Endometrium (tissue), 2 donors: Measurements from ENCODE around the gene MAP3K19.
A peak's percentile ranks its signal among the peaks of the same experiment; 100 is the strongest.
"Not testable (repeated sequence)": the region's sequence is repeated elsewhere in the genome, so short reads cannot be mapped to it uniquely, and the experiment has no call there.

ENCODE experiments used
- FAIRE-seq: peaks from 2 replicates; lab custom pipeline; 2012; peaks lifted over from hg19 to GRCh38; lab: Jason Lieb, UNC
- donor health status: control.
- donor health status: control.

Gene MAP3K19

DNA sequence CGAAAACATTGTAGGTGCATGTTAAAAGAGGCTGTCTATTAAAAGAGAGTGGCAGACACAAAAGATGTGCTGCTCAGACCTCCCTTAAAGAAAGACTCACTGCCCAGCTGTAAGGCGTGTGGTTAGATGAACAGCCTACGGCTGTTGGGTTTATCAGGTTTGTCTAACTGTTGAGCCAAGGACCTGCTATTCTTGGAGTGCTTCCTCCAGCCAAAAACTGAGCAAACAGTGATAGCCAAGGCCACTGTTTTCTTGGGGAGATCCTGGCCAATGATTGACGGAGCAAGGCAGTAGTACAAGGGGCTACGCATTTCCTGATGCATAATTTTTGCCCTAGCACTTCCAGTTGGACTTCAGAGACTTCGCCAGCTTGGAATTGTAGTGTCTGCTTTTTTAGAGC lies 3.4 kb upstream of the MAP3K19 start:
- no peak for FAIRE-seq

DNA sequence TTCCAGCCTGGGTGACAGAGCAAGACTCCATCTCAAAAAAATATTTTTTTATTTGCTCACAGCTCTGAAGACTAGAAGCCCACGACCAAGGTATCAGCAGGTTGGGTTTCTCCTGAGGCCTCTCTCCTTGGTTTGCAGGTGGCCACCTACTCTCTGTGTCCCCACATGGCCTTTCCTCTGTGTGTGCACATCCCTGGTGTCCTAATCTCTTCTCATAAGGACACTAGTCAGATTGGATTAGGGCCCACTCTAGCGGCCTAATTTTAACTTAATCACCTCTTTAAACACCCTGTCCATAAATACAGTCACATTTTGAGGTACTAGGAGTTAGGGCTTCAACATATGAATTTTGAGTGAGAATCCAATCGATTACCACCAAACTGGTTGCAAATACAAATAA lies 2.9 kb upstream of the MAP3K19 start:
- FAIRE-seq: no peak

DNA sequence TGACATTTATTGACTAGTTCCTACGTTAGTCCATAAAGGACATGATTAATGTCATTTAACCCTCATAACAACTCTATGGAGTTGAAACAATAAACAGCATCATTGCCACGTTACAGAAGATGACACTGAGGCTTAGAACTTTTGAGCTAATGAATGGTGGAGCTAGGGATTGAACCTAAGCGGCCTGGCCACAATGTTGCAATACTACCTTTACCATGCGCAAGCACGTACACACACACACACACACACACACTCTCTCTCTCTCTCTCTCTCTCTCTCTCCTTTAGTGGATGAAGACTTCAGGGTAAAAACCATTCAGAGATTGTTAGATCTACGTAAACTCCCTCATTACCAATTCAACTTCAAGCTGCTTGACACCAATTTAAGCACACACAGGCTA lies 875 bp upstream of the MAP3K19 start:
- no peak for FAIRE-seq

DNA sequence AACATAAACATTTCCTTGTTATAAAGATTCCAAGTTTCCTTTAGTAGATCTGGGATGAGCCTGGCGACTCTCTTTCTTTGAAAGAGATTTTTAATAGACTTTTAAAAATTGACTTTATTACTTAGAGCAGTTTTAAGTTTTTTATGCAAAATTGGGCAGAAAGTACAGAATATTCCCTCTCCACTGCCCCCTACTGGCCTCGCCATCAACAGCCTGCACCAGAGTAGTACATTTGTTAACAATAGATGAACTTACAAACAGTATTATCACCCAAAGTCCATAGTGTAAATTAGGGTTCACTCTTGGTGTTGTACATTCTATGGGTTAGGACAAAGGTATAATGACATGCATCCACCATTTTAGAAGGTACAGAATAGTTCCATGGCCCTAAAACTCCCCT lies 3.9 kb downstream of the MAP3K19 start:
- no peak for FAIRE-seq

DNA sequence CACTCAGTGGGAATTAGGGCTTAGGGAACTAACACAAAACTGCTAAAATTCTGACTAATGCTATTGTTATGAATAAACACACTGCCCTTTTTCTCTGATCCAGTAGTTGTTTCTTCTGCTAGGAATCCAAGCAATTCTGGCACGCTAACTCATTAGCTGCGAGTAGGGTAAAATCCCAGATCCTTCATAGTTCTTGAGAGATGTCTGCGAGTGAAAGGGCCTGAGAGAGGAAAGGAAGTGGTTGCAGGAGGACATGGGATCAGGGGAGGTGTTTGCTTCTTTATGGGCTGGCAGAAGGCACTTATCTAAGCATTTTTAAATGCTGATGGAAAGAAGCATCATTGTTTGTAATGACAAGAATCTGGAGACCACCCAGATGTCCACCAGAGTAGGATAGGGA lies 9.4 kb downstream of the MAP3K19 start:
- no peak for FAIRE-seq

DNA sequence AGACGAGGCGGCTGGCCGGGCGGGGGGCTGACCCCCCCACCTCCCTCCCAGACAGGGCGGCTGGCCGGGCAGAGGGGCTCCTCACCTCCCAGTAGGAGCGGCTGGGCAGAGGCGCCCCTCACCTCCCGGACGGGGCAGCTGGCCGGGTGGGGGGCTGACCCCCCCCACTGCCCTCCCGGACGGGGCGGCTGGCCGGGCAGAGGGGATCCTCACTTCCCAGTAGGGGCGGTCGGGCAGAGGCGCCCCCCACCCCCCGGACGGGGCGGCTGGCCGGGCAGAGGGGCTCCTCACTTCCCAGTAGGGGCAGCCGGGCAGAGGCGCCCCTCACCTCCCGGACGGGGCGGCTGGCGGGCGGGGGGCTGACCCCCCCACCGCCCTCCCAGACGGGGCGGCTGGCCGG lies 14.0 kb downstream of the MAP3K19 start:
- FAIRE-seq: not testable (repeated sequence)

DNA sequence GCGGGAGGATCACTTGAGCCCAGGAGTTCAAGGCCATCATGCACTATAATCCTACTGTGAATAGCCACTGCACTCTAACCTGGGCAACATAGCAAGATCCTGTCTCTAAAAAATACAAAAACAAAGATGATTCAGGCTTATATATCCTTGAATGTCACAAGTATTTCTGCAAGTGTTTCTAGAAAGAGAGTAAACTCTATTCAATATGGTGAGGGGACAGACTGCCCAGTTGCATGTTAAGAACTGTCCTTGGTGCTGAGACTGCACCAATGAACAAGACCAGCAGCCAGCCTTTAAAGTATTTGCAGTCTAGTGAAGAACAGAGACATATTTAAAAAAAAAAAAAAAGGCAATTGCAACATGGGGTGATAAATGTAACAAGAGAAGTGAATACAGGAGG lies 16.4 kb downstream of the MAP3K19 start:
- no peak for FAIRE-seq

DNA sequence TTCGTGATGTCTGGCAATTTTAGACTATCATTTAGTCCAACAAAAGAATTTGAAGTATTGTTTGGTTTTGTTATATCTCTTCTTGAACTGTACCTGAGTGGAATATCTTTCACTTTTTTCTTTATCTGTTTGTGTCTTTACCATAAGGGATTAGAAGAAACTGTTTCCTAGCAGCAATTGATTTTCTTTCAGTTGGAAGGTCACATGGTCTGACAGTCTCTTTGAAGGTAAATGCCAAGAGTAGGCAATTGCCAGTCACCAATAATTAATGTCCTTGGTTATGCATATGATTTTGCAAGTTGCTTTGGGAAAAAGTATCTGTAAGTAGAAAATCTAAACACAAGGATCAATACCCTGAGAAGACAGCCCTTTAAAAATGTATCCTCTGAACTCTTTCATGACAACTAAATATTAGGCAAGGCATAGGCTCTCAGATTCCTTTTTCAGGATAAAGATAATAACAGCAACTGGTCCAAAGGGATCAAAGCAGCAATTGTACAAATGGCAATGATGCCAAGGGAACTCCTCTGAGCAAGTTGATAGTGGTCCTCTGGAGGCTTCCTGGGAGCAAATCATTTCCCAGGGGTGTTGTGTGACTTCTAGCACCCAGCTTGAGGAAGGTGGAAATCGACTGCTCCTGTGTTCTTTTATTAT lies 17.6 kb downstream of the MAP3K19 start:
- no peak for FAIRE-seq

DNA sequence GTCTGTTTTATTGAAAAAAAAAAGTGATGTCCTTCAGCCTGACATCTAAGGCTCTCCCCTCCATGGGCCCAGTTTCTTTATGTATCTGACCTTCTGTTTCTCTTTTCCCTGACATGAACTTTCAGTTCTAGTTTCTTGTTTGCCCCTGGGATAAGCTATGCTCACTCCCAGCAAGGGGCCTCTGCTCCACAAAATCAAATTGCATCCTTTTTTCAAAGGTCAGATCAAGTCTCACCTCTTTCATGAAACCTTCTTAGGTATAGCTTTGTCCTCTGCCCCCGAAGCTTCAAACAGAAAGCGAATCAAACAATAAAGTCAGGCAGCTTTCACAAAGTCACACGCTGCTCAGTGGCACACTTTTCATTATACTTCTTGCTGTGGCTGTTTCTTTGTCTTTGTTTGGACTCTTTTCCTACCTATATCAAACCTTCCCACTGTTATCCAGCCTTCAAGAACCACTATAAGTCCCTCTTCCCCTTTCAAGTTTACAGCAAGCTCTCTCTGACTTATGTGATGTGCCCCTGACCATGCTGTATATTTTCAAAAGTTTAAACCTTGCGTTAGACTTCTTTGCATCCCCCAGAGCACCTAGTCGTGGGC lies 23.3 kb downstream of the MAP3K19 start:
- no peak for FAIRE-seq

DNA sequence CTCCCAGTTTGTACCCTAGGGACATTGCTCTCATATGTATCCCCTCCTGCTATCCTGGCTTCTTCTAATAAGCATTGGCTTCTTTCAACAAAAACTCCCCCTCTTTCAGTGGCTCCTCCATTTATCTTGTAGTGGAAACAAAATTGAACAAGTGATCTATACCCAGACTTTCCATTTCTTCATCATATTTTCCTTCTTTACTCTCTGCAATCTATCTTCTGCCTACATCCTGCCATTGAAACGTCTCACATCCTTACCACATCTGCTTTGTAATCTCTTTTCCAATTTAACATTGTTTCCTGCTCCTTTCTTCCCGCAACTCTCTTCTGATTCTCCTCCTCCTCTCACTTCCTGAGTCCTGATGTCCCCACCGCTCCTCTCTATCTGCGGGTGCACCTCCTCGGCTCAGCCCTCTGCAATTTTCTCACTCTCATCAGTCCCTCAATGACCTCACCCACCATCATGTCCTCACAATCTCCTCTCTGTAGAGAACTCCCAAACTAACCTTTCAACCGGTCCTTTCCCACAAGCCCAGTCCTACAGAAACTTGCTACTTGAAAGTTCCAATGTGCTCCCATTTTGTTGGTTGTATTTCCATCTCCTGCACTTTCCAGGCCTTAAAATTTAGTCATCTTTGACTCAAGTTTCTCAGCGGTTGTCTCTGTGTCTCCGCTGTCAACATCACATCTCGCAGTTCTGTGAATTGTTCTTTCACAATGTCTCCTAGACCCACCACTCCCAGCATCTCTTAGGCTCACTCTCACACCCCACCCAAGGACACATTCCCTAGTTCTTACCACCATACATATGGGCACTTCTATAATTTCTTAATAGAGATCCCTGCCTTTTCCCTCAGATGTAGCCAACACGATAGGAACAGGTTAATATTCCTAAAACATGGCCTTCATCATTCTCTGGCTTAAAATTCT lies 24.0 kb downstream of the MAP3K19 start:
- FAIRE-seq: no peak

DNA sequence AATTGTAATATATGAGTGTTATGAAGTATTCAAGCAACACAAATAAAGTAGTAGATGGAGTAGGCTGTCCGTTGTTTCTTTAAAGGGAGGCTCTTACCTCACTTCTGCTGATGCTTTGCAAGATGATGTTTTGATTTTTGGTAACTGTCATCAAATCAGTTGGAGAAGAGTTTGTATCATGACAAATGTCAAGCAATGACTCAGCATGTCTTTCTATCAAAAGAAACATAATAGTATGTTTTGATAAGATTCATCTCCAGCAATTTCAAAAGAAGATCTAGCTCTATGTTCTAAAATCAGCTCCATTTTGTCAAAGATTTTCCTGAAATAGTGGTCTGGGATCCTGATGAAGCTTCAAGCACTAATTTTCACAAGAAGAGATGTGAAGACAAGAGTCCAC lies 25.6 kb downstream of the MAP3K19 start:
- FAIRE-seq: no peak

DNA sequence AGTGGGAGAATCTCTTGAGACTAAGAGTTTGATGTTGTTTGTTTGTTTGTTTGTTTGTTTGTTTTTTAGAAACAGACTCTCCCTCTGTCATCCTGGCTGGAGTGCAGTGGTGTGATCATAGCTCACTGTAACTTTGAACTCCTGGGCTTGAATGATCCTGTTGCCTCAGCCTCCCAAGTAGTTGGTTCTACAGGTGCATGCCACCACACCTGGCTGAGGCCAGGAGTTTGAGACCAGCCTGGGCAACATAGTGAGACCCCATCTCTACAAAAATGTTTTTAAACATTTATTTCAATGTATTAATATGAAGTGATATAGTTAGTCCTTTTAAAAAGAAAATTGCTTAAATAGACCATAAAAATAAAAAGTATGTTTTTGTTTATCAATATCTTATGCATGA lies 35.6 kb downstream of the MAP3K19 start:
- FAIRE-seq: no peak

DNA sequence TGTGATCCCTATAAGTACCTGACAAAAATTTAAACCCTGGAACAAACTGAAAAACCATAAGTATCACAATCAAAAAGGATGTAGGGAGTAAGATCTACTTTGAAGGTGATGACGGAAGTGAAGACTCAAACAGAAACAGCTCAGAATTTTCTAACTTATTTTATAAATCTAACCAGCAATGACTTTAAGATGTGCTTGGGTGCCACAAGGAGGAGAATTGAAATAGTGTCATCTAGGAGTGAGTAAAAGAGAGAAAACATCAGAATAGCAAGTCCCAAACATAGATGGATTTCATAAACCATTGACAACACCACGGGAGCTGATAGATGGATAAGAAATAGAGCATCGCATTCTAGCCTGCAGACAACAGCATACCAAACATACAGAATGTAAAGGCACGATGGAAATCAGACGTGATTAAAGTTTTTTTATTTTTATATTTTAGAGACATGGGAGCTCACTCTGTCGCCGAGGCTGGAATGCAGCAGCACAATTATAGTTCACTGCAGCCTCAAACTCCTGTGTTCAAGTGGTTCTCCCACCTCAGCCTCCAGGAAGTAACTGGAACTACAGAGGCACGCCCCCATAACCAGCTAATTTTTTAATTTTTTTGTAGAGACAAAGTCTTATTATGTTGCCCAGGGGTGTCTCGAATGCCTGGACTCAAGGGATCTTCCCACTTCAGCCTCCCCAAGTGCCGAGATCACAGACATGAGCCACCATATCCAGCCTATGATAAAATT lies 36.9 kb downstream of the MAP3K19 start:
- no peak for FAIRE-seq

DNA sequence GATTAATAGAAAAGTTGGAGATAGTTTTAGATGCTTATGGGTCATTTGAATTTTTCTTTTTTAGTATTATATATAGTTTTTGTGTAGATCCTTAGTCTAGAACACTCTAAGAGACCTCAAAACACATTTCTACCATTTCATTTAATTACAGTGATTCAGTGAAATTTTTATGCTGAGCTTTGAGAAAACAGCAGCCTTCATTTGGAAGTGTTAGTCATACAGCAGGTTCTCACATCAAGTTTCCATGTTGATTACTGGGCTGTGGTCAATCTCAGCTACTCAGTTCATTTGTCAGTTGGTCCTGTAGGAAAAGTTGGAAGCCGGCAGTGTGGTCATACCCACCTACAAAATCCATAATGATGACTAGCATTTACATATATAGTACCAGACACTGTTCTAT lies 37.9 kb downstream of the MAP3K19 start:
- FAIRE-seq: no peak

DNA sequence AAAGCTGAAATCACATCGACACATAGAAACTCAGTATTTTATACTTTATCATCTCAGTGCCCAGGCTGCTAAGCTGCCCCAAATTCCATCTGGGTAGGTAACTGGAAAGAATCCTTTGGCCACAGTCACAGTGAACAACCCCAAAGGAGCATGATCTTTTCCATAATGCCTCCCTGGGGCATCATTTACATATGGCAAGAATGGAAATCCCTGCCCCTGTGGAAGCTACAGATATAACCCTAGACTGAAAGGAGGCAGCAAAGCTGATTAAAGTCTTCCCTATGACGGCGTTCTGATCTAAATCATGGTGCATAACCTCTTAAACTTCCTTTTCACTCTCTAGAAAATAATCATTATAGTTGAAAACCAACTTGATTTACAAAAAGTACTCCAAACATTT lies 41.5 kb downstream of the MAP3K19 start:
- FAIRE-seq: no peak

DNA sequence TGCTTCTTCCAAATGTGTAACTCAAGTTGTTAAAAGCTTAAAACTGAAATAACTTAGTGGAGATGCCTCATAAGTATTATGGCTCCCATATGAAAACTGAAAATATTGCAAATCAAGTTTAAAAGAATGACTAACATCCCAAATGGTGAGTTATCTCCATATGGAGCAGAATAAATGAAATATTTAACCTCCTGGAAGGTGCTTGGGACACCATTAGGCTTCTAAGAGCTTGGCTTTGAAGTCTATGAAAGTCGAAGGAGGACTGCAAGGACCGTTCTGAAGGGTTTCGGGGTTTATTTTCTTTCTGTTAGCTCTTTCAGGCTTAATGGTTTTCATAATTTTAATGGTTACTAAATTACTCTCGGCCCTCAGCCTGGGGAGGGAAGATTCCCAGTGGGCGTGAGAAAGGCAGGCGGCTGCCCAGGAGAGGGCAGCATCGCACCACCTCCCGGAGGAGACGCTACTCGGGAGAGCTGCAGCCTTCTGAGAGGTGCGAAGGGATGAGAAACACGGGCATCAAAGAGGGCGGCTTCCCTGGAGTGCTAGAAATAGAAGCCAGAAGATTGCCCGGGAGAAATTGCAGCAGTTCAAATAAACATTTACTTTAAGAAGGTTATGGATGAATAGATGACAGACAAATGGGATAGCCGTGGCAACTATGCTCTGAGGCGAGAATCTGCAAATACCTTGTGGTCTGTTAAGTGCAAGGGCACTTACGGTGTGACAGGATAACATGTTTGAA lies 43.1 kb downstream of the MAP3K19 start:
- FAIRE-seq: peak; percentile 46

DNA sequence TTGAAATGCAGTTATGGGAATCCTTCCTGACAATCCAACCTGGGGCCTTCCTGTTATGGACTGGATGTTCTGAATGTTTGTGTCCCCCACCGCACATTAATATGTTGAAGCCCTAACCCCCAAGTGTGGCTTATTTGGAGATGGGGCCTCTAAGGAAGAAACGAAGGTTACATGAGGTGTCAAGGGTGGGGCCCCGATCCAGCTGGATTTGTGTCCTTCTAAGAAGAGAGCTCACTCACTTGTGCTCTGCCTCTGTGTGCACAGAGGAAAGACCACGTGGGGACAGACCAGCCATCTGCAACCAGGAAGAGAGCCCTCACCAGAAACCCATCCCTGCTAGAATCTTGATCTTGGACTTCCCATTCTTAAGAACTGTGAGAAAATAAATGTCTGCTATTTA lies 44.4 kb downstream of the MAP3K19 start:
- no peak for FAIRE-seq

DNA sequence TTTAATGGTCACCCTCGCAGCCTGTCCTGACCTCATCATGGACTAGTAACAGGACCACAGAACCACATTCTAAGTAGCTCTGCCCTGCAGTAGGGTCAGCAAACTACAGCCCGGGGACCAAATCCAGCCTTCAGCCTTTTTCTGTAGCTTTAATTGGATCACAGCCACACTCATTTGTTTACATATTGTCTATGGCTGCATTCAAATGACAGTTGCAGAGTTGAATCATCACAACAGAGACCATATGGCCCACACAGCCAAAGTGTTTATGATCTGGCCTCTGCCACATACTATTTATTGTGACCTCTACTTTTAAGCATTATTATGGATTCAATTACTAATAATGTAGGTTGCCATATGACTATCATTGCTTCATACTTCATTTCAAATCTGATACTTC lies 47.7 kb downstream of the MAP3K19 start:
- no peak for FAIRE-seq

DNA sequence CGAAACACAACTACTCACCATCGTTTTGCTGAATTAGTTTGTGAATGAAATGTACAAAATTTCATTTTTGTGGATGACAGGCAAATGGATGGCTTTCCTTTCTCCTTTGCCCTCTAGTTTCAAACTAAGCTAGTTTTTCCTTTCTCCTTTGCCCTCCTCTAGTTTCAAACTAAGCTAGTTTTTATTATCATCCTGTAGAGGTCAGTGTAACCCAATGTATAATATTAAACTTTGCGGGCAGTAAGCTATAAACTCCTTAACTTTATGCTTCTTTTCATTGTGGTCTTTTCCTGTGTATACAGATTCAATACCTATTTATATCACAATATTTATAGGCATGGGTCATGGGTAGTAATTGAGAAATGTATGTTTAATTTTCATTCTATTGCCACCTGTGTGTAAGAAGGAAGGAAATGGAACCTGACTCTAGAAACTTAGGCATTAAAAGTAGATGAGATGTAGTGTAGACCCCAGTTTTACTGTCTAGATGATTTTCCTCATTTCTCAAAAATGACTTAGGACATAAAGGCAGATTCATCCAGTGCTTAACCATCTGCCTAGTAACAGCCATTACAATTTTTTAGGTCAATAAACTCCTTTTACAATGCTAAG lies 58.1 kb downstream of the MAP3K19 start:
- peak; percentile 88 for FAIRE-seq

DNA sequence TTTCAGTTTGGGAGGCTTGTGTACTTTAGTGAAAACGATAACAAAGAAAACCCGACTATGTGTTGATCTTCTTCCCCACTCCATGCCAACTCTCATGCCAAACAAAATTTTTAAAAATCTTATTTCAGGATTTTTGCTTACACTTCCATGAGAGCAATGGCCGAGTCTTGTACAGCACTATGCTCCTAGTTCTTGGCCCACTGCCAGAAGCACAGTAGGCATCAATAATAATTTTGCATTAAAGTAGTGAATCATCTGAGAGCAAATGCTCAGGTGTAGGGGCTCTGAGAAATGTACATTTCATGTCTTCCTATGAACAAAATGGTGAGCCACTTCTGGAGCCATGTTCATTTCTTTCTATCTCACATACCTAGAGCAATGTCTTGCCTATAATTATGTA lies 62.2 kb downstream of the MAP3K19 start:
- FAIRE-seq: no peak

DNA sequence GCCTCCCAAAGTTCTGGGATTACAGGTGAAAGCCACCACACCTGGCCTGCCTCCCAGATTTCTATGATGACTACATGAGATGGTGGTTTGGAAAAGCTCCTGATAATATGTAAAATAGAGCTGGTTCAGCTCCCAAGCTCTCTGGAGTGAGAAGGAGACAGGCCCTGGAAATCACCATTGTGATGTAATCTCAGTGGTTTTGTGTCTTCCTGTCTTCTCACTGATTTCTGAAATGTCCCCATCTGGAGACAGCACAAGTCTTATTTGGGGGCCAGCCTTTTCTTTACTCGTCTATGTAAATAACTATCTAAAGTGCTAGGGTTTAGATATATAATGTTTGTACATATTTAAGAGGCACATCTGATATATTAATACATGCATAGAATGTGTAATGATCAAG lies 64.6 kb downstream of the MAP3K19 start:
- no peak for FAIRE-seq
